GM12878 (cell line): ENCODE results near the gene OTOG. TPM values are rescaled to one million over a fixed set of nuclear protein-coding genes. Genes with fewer than 3 reads are reported as not detected.

Experiments
- ATAC-seq: fragments of 200-7000 bp; cut with Tn5 transposase; 3 replicates; pipeline ENCODE4 v1.9.1; 2020; ENCODE audit warnings: mild to moderate bottlenecking, moderate library complexity
- BruUV-seq: library from RNA; stranded (reverse); fragments of 400-500 nt; replicated peaks from 2 replicates; lab custom pipeline; 2021; lab: Mats Ljungman, UMichigan
- CTCF ChIA-PET: fragments of 300-600 bp; sonication (Branson Sonifier 250); formaldehyde crosslinking; extraction: SDS; loops from one replicate; lab custom pipeline; 2021; ENCODE audit warnings: inconsistent platforms; lab: Yijun Ruan, JAX
- POLR2A ChIA-PET: fragments of 350-600 bp; formaldehyde crosslinking; extraction: SDS; loops from one replicate; lab custom pipeline; 2021; ENCODE audit warnings: inconsistent platforms; lab: Charles Lee
- RAD21 ChIA-PET: fragments of 300-600 bp; sonication (Branson Sonifier 250); formaldehyde crosslinking; loops from one replicate; lab custom pipeline; 2023; ENCODE audit warnings: antibody characterized with exemption; ENCODE audit not compliant: unreplicated experiment; lab: Charles Lee
- SMC1A ChIA-PET: fragments of 300-600 bp; sonication (Branson Sonifier 250); formaldehyde crosslinking; loops from one replicate; lab custom pipeline; 2023; ENCODE audit not compliant: unreplicated experiment, uncharacterized antibody; lab: Charles Lee
- DNase-seq: peaks from one replicate; pipeline ENCODE4 v3.0.0-alpha.2; 2011; ENCODE audit warnings: low read depth, low spot score
- FAIRE-seq: peaks from 3 replicates; lab custom pipeline; 2011; peaks lifted over from hg19 to GRCh38; lab: Jason Lieb, UNC
- H2AFZ ChIP-seq: 2 replicates; pipeline ENCODE4 v1.6.0; 2011; ENCODE audit warnings: low read depth, low read length, control low read depth; ENCODE audit not compliant: control insufficient read depth
- H3K27ac ChIP-seq: 2 replicates; pipeline ENCODE4 v1.5.1; 2011; ENCODE audit warnings: control low read depth; ENCODE audit not compliant: control insufficient read depth, insufficient read depth
- H3K27me3 ChIP-seq, 2 experiments: replicated peaks in 1 of 2; 2 replicates each; pipeline versions ENCODE4 v1.6.0 to v1.6.1; 2011; ENCODE audit warnings: low read length in 1 of 2; ENCODE audit not compliant: control insufficient read depth in 2 of 2, insufficient read depth in 2 of 2
- H3K36me3 ChIP-seq, 2 experiments: 2 replicates each; pipeline ENCODE4 v1.5.1; 2011; ENCODE audit warnings: low read length in 1 of 2; ENCODE audit not compliant: control insufficient read depth in 2 of 2, insufficient read depth in 2 of 2
- H3K4me1 ChIP-seq: 2 replicates; pipeline ENCODE4 v1.6.1; 2011; ENCODE audit warnings: mild to moderate bottlenecking, low read length, moderate library complexity, mixed read lengths; ENCODE audit not compliant: control insufficient read depth, insufficient read depth
- H3K4me2 ChIP-seq: 2 replicates; pipeline ENCODE4 v1.6.0; 2011; ENCODE audit warnings: control low read depth; ENCODE audit not compliant: control insufficient read depth, insufficient read depth
- H3K4me3 ChIP-seq: fragments of 200-600 bp; sonication (generic); 2 replicates; pipeline ENCODE4 v1.5.1; 2016
- H3K79me2 ChIP-seq: 2 replicates; pipeline ENCODE4 v1.6.0; 2011; ENCODE audit warnings: low read length; ENCODE audit not compliant: control insufficient read depth, insufficient read depth
- H3K9ac ChIP-seq: 2 replicates; pipeline ENCODE4 v1.8.0; 2011; ENCODE audit warnings: low read length, control low read depth, mixed read lengths; ENCODE audit not compliant: control insufficient read depth, insufficient read depth
- H3K9me3 ChIP-seq: replicated peaks from 3 replicates; pipeline ENCODE4 v1.5.1; 2011; ENCODE audit warnings: mild to moderate bottlenecking, low read length; ENCODE audit not compliant: control insufficient read depth, insufficient read depth
- H4K20me1 ChIP-seq: 2 replicates; pipeline ENCODE4 v1.6.0; 2011; ENCODE audit not compliant: control insufficient read depth, insufficient read depth
- CBX5 ChIP-seq: sonication (generic); IDR thresholded peaks from 2 replicates; pipeline ENCODE4 v1.6.1; 2016; ENCODE audit warnings: low read depth, moderate library complexity, mild to moderate bottlenecking, inconsistent platforms
- ETV6 ChIP-seq, 2 experiments: fragments of 450-650 bp in 1 of 2; IDR thresholded peaks in 1 of 2; conservative IDR thresholded peaks in 1 of 2; 2 replicates each; pipeline ENCODE4 v1.6.1; 2014; ENCODE audit warnings: antibody characterized with exemption in 1 of 2, borderline replicate concordance in 1 of 2, low read depth in 1 of 2, mild to moderate bottlenecking in 1 of 2, moderate library complexity in 1 of 2
- GATAD2B ChIP-seq: fragments of 450-650 bp; conservative IDR thresholded peaks from 2 replicates; pipeline ENCODE4 v1.6.1; 2017; ENCODE audit warnings: low read depth, mild to moderate bottlenecking, moderate library complexity
- IKZF1 ChIP-seq: fragments of 450-650 bp; conservative IDR thresholded peaks from 2 replicates; pipeline ENCODE4 v1.6.1; 2017; ENCODE audit warnings: antibody characterized with exemption, mild to moderate bottlenecking
- IRF4 ChIP-seq: IDR thresholded peaks from 2 replicates; pipeline ENCODE4 v1.6.1; 2011; ENCODE audit warnings: low read depth, low read length
- KDM1A ChIP-seq: fragments of 200-600 bp; sonication (generic); IDR thresholded peaks from 2 replicates; pipeline ENCODE4 v1.6.1; 2016; ENCODE audit warnings: borderline replicate concordance
- PAX8 ChIP-seq: fragments of 450-650 bp; IDR thresholded peaks from 2 replicates; pipeline ENCODE4 v1.6.1; 2017; ENCODE audit warnings: mild to moderate bottlenecking, moderate library complexity
- SMAD5 ChIP-seq: IDR thresholded peaks from 2 replicates; pipeline ENCODE4 v1.6.1; 2016; ENCODE audit warnings: antibody characterized with exemption, low read depth
- SREBF1 ChIP-seq: IDR thresholded peaks from 2 replicates; pipeline ENCODE4 v1.6.1; 2012; ENCODE audit warnings: mild to moderate bottlenecking, low read length
- YY1 ChIP-seq: IDR thresholded peaks from 2 replicates; pipeline ENCODE4 v1.6.1; 2011; ENCODE audit warnings: low read depth, mild to moderate bottlenecking, low read length
- ZNF207 ChIP-seq: fragments of 450-650 bp; IDR thresholded peaks from 2 replicates; pipeline ENCODE4 v1.6.1; 2014; ENCODE audit warnings: antibody characterized with exemption, mild to moderate bottlenecking, borderline replicate concordance
- ZNF384 ChIP-seq: IDR thresholded peaks from 2 replicates; pipeline ENCODE4 v1.6.1; 2012; ENCODE audit warnings: low read depth, mild to moderate bottlenecking, low read length, improper control_type of control experiment, borderline replicate concordance
- ZNF622 ChIP-seq: fragments of 450-650 bp; IDR thresholded peaks from 2 replicates; pipeline ENCODE4 v1.6.1; 2017; ENCODE audit warnings: mild to moderate bottlenecking, inconsistent platforms
- WGBS: methylation state at CpG from one replicate; pipeline ENCODE4 v1.1.6; 2016; ENCODE audit warnings: low lambda C conversion rate; ENCODE audit not compliant: insufficient replicate concordance, insufficient coverage; ENCODE audit errors: missing lambda C conversion rate; 5-methylcytosine and 5-hydroxymethylcytosine counted together
- in situ Hi-C: fragments of 300-500 bp; cut with MboI; formaldehyde crosslinking; loops from 9 replicates; pipeline ENCODE4 v1.14.3; 2018; ENCODE audit warnings: mixed read lengths
- intact Hi-C: fragments of 100-400 bp; cut with micrococcal nuclease; formaldehyde crosslinking; loops from one replicate; pipeline ENCODE4 v1.14.2; 2022; ENCODE audit not compliant: unreplicated experiment
- polyA plus RNA-seq, 11 experiments: library from polyadenylated mRNA; depleted of rRNA in 4 of 11; unstranded in 6 of 11; stranded (reverse) in 5 of 11; fragments of >200 nt; fragmentation: Nextera tagmentation in 4 of 11; fragmentation: Illumina TruSeq in 1 of 11; extraction: Ambion mirVana in 4 of 11; extraction: Trizol in 1 of 11; gene quantifications; 1 replicate in 1 of 11; 2 replicates in 10 of 11; pipeline versions ENCODE4 v1.2.1 to v1.2.3, GENCODE V29; 2011 to 2016; ENCODE audit warnings: inconsistent platforms in 2 of 11, missing spikeins in 2 of 11, low read depth in 1 of 11
- total RNA-seq, 4 experiments: library from RNA; depleted of rRNA in 3 of 4; stranded (reverse); fragments of >200 nt in 3 of 4; fragmentation: Illumina TruSeq in 1 of 4; extraction: Trizol in 1 of 4; gene quantifications; 2 replicates each; pipeline versions ENCODE4 v1.2.1 to v1.2.3, GENCODE V29; 2013 to 2021
- TF ChIP-seq, protein P1 (sequence below): IDR thresholded peaks from 2 replicates; pipeline ENCODE4 v1.6.1; 2011; ENCODE audit warnings: borderline replicate concordance, low read depth, mild to moderate bottlenecking, moderate library complexity, low read length; ENCODE audit not compliant: insufficient read depth, poor library complexity, severe bottlenecking
- TF ChIP-seq, protein P2 (sequence below), 3 experiments: IDR thresholded peaks in 2 of 3; conservative IDR thresholded peaks in 1 of 3; 2 replicates each; pipeline ENCODE4 v1.5.1; 2011; ENCODE audit warnings: low read depth in 3 of 3, low read length in 3 of 3, mild to moderate bottlenecking in 3 of 3, control low read depth in 2 of 3, moderate library complexity in 2 of 3, inconsistent platforms in 1 of 3, mixed read lengths in 1 of 3; ENCODE audit not compliant: control insufficient read depth in 2 of 3, insufficient read depth in 1 of 3; ENCODE audit errors: extremely low read depth in 1 of 3
- TF ChIP-seq, protein P3 (sequence below): IDR thresholded peaks from 2 replicates; pipeline ENCODE4 v1.6.1; 2011; ENCODE audit warnings: low read depth, low read length, improper control_type of control experiment, borderline replicate concordance

OTOG gene
- total and polyA plus RNA-seq, 10 of the 15 experiments (the other 5 are each of a cell fraction or from before 2014, with no cell fraction given), result not detected

DNA sequence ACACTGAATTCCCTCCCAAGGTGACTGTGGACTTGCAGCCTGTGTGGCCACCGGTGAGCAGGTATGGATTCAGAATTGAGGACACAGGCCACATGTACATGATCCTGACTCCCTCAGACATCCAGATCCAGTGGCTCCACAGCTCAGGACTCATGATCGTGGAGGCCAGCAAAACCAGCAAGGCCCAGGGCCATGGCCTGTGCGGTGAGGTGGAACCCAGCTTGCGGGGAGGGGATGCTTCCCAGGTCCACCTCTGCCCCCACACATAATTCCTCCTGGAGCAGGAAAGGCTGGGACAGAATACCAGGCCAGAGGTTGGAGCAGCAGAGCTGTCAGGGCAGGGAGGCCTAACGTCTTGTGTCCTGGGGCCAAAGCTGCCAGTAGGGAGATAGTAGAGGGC is 82.1 kb downstream of the OTOG start:
- CTCF ChIA-PET, result no interaction called here
- 40% methylated on average over 5 of the region's 5 CpGs for WGBS

More for the DNA sequence above, 82.1 kb downstream of the OTOG start:
- ATAC-seq (no peak), DNase-seq (no peak), FAIRE-seq (no peak)
- Histone ChIP-seq H3K4me2 (no peak overlapping the region), H3K36me3 (no peaks in the 10 kb centered on the region), H2AFZ (no peak overlapping the region), H3K4me1 (no peaks in the 10 kb centered on the region), H3K27me3 (no peaks in the 10 kb centered on the region), H3K27ac (no peak overlapping the region), H3K79me2 (no peaks in the 10 kb centered on the region), H4K20me1 (no peaks in the 10 kb centered on the region), H3K9me3 (no peaks in the 10 kb centered on the region), H3K4me3 (no peak overlapping the region), H3K9ac (no peak overlapping the region)
- ChIA-PET POLR2A (no interaction called here), SMC1A (no interaction called here), RAD21 (no interaction called here)
- no TSS peak for BruUV-seq
- in situ Hi-C loops (no loop called here), intact Hi-C loops (no loop called here)
- TF ChIP-seq ZNF384, result no peak
- no peak for TF ChIP-seq ETV6 (conservative IDR thresholded peaks at IDR 0.05 in 1 of 2, IDR thresholded peaks at IDR 0.05 in 1 of 2; ENCODE audit: borderline replicate concordance in 1 of 2, low read depth in 1 of 2)
- no peak for TF ChIP-seq PAX8
- TF ChIP-seq GATAD2B, result no peak
- TF ChIP-seq, protein P1, sequence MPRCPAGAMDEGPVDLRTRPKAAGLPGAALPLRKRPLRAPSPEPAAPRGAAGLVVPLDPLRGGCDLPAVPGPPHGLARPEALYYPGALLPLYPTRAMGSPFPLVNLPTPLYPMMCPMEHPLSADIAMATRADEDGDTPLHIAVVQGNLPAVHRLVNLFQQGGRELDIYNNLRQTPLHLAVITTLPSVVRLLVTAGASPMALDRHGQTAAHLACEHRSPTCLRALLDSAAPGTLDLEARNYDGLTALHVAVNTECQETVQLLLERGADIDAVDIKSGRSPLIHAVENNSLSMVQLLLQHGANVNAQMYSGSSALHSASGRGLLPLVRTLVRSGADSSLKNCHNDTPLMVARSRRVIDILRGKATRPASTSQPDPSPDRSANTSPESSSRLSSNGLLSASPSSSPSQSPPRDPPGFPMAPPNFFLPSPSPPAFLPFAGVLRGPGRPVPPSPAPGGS, result no peak
- no peak for TF ChIP-seq IKZF1
- TF ChIP-seq SREBF1, result no peak
- TF ChIP-seq ZNF622, result no peak
- no peak for TF ChIP-seq IRF4
- no peak for TF ChIP-seq ZNF207
- TF ChIP-seq YY1, result no peak
- TF ChIP-seq, protein P2, sequence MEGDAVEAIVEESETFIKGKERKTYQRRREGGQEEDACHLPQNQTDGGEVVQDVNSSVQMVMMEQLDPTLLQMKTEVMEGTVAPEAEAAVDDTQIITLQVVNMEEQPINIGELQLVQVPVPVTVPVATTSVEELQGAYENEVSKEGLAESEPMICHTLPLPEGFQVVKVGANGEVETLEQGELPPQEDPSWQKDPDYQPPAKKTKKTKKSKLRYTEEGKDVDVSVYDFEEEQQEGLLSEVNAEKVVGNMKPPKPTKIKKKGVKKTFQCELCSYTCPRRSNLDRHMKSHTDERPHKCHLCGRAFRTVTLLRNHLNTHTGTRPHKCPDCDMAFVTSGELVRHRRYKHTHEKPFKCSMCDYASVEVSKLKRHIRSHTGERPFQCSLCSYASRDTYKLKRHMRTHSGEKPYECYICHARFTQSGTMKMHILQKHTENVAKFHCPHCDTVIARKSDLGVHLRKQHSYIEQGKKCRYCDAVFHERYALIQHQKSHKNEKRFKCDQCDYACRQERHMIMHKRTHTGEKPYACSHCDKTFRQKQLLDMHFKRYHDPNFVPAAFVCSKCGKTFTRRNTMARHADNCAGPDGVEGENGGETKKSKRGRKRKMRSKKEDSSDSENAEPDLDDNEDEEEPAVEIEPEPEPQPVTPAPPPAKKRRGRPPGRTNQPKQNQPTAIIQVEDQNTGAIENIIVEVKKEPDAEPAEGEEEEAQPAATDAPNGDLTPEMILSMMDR (IDR thresholded peaks at IDR 0.05 in 2 of 3, conservative IDR thresholded peaks at IDR 0.05 in 1 of 3; ENCODE audit: control insufficient read depth in 2 of 3, extremely low read depth in 1 of 3, insufficient read depth in 1 of 3, low read depth in 3 of 3, low read length in 3 of 3), result no peak
- no peak for TF ChIP-seq SMAD5
- TF ChIP-seq KDM1A, result no peak
- no peak for TF ChIP-seq CBX5
- TF ChIP-seq, protein P3, sequence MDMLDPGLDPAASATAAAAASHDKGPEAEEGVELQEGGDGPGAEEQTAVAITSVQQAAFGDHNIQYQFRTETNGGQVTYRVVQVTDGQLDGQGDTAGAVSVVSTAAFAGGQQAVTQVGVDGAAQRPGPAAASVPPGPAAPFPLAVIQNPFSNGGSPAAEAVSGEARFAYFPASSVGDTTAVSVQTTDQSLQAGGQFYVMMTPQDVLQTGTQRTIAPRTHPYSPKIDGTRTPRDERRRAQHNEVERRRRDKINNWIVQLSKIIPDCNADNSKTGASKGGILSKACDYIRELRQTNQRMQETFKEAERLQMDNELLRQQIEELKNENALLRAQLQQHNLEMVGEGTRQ, result no peak
